ENCODE data around the gene BTD.
"Not testable (repeated sequence)": the region's sequence is repeated elsewhere in the genome, so short reads cannot be mapped to it uniquely, and the experiment has no call there.

Gene BTD

GRCh38 chr3:15601399-15602145 is at the start of gene BTD, which contains the start of gene HACL1:
TSS of gene BTD (plus strand) at chr3:15601745. CDS start at chr3:15635440, 33,695 bp downstream.
TSS of gene HACL1 (minus strand) at chr3:15601569. CDS start at chr3:15601463, 106 bp downstream.
- no peak for DNase-seq

GRCh38 chr3:15551902-15552301 is 49.6 kb upstream of the BTD start:
- DNase-seq, result no peak

GRCh38 chr3:15553749-15554148 is 47.8 kb upstream of the BTD start:
- no peak for DNase-seq

- no peak for DNase-seq
These were observed 45.0 kb upstream of the BTD start for GRCh38 chr3:15556512-15556911.

GRCh38 chr3:15557511-15557946 is 44.0 kb upstream of the BTD start:
- peak; percentile 62 for DNase-seq

- DNase-seq, result no peak
These were observed 43.0 kb upstream of the BTD start for GRCh38 chr3:15558581-15558980.

GRCh38 chr3:15562560-15562959 is 39.0 kb upstream of the BTD start:
- DNase-seq, result no peak

GRCh38 chr3:15563190-15563589 is 38.4 kb upstream of the BTD start:
- DNase-seq, result no peak

- DNase-seq, result no peak
These were observed 29.4 kb upstream of the BTD start for GRCh38 chr3:15572138-15572537.

- DNase-seq, result no peak
These were observed 26.1 kb upstream of the BTD start for GRCh38 chr3:15575446-15575845.

GRCh38 chr3:15576475-15576874 is 25.1 kb upstream of the BTD start:
- no peak for DNase-seq

- DNase-seq, result no peak
These were observed 23.2 kb upstream of the BTD start for GRCh38 chr3:15578289-15578867.

- no peak for DNase-seq
These were observed 22.5 kb upstream of the BTD start for GRCh38 chr3:15579051-15579450.

GRCh38 chr3:15581471-15582394 is 19.8 kb upstream of the BTD start:
- DNase-seq, result no peak

- DNase-seq, result no peak
These were observed 16.3 kb upstream of the BTD start for GRCh38 chr3:15585111-15585845.

- DNase-seq, result no peak
These were observed 10.3 kb upstream of the BTD start for GRCh38 chr3:15591242-15591641.

- DNase-seq, result no peak
These were observed 9.6 kb upstream of the BTD start for GRCh38 chr3:15591928-15592327.

- no peak for DNase-seq
These were observed 8.6 kb upstream of the BTD start for GRCh38 chr3:15592968-15593367.

GRCh38 chr3:15595955-15596354 is 5.6 kb upstream of the BTD start:
- no peak for DNase-seq

GRCh38 chr3:15601046-15601398 is 523 bp upstream of the BTD start:
- DNase-seq, result no peak

- DNase-seq, result no peak
These were observed 596 bp downstream of the BTD start for GRCh38 chr3:15602146-15602536.

GRCh38 chr3:15602816-15603215 is 1.3 kb downstream of the BTD start:
- not testable (repeated sequence) for DNase-seq

- DNase-seq, result not testable (repeated sequence)
These were observed 3.0 kb downstream of the BTD start for GRCh38 chr3:15604584-15604983.
